Astrocyte of the cerebellum (primary cell): ENCODE data around the gene RND1.

Source experiments
- DNase-seq: peaks from one replicate; pipeline ENCODE4 v3.0.0-alpha.2; 2011; ENCODE audit warnings: low read depth
- H3K4me3 ChIP-seq: 2 replicates; pipeline ENCODE4 v1.5.1; 2011; ENCODE audit warnings: mild to moderate bottlenecking, low read depth, low read length, moderate library complexity
- in situ Hi-C: cut with HindIII; loops from 2 replicates; pipeline ENCODE4 v1.10.0; 2017; ENCODE audit warnings: low sequenced_read_pairs
- TF ChIP-seq, protein P1 (sequence below): IDR thresholded peaks from 2 replicates; pipeline ENCODE4 v1.5.1; 2012; ENCODE audit warnings: low read length, low read depth, moderate library complexity, mild to moderate bottlenecking; ENCODE audit errors: missing control alignments

Gene RND1

DNA sequence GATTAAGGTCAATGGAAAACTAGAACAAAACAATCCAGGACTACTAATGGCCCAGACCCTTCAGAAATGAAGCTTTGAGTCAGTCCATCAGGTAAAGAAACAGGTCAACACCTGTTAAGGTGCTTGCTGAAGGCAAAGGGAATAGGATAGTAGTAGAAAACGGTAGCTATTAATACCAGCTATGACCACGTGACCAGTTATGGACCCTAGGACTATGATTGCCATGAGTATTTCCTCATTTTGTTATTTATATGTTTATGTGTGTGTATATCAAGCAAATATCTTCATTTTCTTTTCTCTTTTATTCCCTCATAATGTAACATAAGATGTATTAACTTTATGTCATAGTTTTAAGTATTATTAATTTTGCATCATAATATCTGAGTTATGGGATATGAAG is 34.0 kb upstream of the RND1 start:
- TF ChIP-seq, protein P1, sequence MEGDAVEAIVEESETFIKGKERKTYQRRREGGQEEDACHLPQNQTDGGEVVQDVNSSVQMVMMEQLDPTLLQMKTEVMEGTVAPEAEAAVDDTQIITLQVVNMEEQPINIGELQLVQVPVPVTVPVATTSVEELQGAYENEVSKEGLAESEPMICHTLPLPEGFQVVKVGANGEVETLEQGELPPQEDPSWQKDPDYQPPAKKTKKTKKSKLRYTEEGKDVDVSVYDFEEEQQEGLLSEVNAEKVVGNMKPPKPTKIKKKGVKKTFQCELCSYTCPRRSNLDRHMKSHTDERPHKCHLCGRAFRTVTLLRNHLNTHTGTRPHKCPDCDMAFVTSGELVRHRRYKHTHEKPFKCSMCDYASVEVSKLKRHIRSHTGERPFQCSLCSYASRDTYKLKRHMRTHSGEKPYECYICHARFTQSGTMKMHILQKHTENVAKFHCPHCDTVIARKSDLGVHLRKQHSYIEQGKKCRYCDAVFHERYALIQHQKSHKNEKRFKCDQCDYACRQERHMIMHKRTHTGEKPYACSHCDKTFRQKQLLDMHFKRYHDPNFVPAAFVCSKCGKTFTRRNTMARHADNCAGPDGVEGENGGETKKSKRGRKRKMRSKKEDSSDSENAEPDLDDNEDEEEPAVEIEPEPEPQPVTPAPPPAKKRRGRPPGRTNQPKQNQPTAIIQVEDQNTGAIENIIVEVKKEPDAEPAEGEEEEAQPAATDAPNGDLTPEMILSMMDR = no peak
- no peak overlapping the region for H3K4me3 ChIP-seq
- in situ Hi-C loops = no loop called here
- no peak for DNase-seq

DNA sequence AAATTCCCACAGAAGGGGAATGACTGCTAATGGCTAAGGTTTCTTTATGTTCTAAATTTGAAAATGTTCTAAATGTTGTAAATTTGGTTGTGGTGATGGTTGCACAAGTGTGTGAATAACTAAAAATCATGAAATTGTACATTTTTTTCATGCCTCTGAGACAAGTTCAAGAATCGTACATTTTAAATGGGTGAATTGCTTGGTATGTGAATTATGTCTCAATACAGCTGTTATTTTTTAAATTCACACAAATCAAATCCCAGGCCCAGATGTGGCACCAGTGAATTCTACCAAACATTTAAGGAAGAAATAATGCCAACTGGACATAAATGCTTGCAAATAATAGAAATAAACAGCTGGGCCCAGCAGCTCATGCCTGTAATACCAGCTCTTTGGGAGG is 28.6 kb upstream of the RND1 start:
- TF ChIP-seq, protein P1 = no peak
- H3K4me3 ChIP-seq = no peak overlapping the region
- no peak for DNase-seq
- in situ Hi-C loops = no loop called here

DNA sequence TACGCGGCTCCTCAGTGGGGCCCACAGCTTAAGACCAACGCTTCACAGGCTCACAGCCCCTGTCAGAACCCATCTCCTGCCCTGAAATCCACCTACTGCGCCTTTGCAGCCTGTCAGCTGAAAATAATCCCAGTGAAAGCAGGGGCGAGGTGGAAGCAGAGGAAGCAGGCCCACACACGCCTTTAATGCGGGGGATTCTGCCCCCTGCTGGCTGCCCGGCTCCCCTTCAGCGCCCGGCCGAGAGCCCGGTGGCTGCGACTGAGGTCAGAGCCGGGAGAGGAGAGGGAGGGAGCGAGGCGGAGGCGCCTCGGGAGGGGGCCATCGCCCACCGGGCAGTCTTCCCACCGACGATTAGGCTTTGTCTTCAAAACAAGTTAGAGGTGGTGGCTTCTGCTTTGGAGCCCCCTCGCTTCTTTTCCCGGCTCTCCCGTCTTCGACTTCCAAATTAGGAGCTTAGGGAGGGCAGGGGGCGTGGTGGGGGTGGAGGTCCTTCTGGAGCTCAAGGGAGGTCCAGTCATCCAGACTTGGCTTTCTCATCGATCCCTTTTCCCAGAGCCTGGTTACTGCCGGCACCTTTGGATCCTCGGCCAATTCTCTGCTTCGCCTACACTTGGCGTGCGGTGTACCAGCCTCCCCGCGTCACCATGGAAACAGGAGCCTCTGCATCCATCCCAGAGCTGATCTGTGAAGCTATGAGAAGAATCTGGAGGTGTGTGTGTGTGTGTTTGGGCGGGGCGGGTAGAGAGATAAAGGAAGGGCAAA is 25.2 kb upstream of the RND1 start:
- TF ChIP-seq, protein P1 = peak; percentile 94
- in situ Hi-C loops = no loop called here
- peak; percentile 18 for DNase-seq
- peak overlapping the region; percentile 14 for H3K4me3 ChIP-seq

DNA sequence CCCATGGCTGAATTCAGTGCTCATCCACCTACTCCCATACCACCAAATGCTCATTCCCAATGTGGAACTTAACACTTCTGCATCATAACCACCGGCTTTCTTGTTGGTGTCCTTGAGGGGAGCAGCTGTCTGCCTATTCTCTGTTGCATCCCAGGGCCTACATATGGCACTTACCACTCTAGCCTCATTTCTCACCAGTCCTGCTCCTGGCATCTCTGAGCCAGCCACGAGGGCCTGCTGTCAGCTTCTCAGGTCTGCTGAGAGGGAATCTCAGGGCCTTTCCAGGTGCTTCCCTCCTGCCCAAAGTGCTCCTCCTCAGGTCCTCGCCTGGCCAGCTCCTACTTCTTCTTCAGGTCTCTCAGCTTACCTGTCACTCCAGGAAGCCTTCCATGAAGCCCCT is 24.0 kb upstream of the RND1 start:
- no peak overlapping the region for H3K4me3 ChIP-seq
- TF ChIP-seq, protein P1 = no peak
- in situ Hi-C loops = no loop called here
- no peak for DNase-seq

DNA sequence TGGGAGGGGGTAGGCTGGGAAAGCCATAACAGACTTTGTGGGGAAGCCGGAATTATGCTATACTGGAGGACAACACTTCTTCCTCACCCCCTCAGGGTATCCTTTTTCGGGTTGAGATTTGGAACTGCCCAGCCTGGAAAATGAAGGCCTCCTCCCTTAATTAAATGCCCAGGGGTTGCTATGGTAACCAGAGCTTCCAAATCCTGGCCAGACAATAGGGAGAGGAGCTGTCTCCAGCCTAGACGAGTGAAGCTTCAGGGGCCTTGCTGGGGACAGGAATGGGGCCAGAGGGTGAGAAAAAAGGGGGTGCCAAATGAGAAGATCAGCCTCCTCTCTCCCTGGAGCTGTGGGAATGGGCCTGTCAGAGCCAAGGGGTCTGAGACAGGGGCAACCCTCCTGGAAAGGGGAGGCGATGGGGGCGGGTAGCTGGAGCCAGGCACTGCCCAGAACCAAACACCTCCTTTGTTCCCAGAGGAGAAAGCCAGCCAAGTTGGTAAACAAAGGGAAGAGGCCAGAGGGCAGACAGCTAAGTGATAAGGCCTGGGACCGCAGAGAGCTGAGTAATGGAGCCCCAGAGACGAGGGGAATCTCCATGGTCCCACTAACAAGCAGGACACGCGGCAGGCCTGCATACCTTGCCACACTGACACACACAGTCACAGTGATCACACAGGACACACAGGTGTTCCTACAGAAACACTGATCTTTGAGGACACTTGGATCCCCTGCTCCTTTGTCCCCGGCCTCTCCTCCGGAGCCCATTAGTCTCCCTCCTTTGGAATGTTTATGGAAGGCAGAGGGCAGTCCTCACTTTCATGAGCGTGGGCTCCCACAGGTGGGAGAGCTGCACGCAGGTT is 17.9 kb upstream of the RND1 start:
- DNase-seq = no peak
- TF ChIP-seq, protein P1 = no peak
- in situ Hi-C loops = loop anchor here (5.0 kb wide), 1 partner anchor 41 kb away; no protein-coding TSS in a partner anchor
- no peak overlapping the region for H3K4me3 ChIP-seq

DNA sequence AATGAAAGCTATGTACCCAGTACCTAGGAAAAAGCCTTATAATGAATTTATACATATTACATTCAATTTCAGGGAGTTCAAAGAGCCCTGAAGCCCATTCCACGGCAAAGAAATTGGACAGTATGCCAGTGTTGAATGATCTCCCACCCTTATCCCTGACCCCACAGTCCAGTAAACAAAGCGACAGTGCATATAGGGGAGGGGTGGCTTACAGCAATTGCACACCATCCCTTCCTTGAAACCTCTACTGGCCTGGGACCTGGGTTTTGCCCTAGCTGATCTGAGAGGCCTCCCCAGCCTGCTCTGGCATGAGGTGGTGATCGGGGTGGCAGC is 17.3 kb upstream of the RND1 start:
- in situ Hi-C loops = loop anchor here (5.0 kb wide), 1 partner anchor 41 kb away; no protein-coding TSS in a partner anchor
- TF ChIP-seq, protein P1 = no peak
- H3K4me3 ChIP-seq = no peak overlapping the region
- no peak for DNase-seq
